NCI-H226 (cell line): Measurements from ENCODE around the gene CASKIN2.
"Not testable (repeated sequence)": the region's sequence is repeated elsewhere in the genome, so short reads cannot be mapped to it uniquely, and the experiment has no call there.

Experiments used
- DNase-seq: peaks from one replicate; pipeline ENCODE4 v3.0.0-alpha.2; 2015

Gene CASKIN2

GRCh38 chr17:75488693-75489510, 26.4 kb downstream of the CASKIN2 start:
- no peak for DNase-seq

GRCh38 chr17:75487351-75488070, 27.8 kb downstream of the CASKIN2 start:
- DNase-seq = no peak

- no peak for DNase-seq
Measured at GRCh38 chr17:75486951-75487350, 28.4 kb downstream of the CASKIN2 start.

- DNase-seq = no peak
Measured at GRCh38 chr17:75486151-75486550, 29.2 kb downstream of the CASKIN2 start.

- no peak for DNase-seq
Measured at GRCh38 chr17:75485688-75486087, 29.6 kb downstream of the CASKIN2 start.

GRCh38 chr17:75482098-75482942, 33.0 kb downstream of the CASKIN2 start:
- DNase-seq = no peak

GRCh38 chr17:75481194-75482068, 33.9 kb downstream of the CASKIN2 start:
- DNase-seq = no peak

- no peak for DNase-seq
Measured at GRCh38 chr17:75480281-75480680, 35.1 kb downstream of the CASKIN2 start.

GRCh38 chr17:75478508-75478907, 36.8 kb downstream of the CASKIN2 start:
- no peak for DNase-seq

- DNase-seq = not testable (repeated sequence)
Measured at GRCh38 chr17:75477490-75477862, 37.9 kb downstream of the CASKIN2 start.

GRCh38 chr17:75476752-75477489, 38.4 kb downstream of the CASKIN2 start:
- DNase-seq = no peak

GRCh38 chr17:75476271-75476671, 39.1 kb downstream of the CASKIN2 start:
- no peak for DNase-seq

GRCh38 chr17:75475851-75476250, 39.5 kb downstream of the CASKIN2 start:
- no peak for DNase-seq

GRCh38 chr17:75475144-75475835, 40.0 kb downstream of the CASKIN2 start:
- DNase-seq = no peak

- no peak for DNase-seq
Measured at GRCh38 chr17:75474736-75475135, 40.6 kb downstream of the CASKIN2 start.

GRCh38 chr17:75473246-75473645, 42.1 kb downstream of the CASKIN2 start:
- no peak for DNase-seq

GRCh38 chr17:75472119-75472518, 43.2 kb downstream of the CASKIN2 start:
- DNase-seq = no peak

- DNase-seq = no peak
Measured at GRCh38 chr17:75471207-75471606, 44.1 kb downstream of the CASKIN2 start.

- no peak for DNase-seq
Measured at GRCh38 chr17:75468779-75469373, 46.5 kb downstream of the CASKIN2 start.

- DNase-seq = no peak
Measured at GRCh38 chr17:75468291-75468754, 47.0 kb downstream of the CASKIN2 start.
